ENCODE measurements around the gene DNAH10. TPM values are rescaled to one million over a fixed set of nuclear protein-coding genes. Genes with fewer than 3 reads are reported as not detected.
A peak's percentile ranks its signal among the peaks of the same experiment; 100 is the strongest.

DNAH10 gene
- total and polyA plus RNA-seq, 2 experiments from 2014 or later, result 0.11 to 0.44 TPM

GRCh38 chr12:123934016-123934620 lies 172.0 kb downstream of the DNAH10 start:
- in situ Hi-C loops (cut with MboI), result no loop called here
- H3K9me3 ChIP-seq (ENCODE audit: low read depth), result no peaks in the 10 kb centered on the region
- H3K4me3 ChIP-seq, result no peak overlapping the region

DNA sequence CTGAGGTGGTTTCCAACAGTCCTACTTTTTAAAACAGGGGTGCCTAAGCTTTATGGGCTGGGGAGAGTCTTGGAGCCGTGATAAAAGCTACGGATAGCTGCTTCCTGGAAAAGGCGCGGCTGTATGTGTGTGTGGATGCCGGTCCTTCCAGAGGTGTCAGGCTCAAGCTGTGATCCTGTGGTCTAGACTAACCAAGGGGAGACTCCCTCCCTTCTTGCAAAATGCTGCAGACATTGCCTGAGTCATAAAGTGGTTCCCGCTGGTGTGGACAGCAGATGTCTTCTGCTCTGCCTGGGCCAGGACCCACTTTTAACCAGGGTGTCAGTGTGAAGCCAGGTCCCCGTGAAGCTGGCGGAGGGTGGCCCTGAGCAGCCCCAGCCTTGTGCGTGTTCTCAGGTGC lies 172.7 kb downstream of the DNAH10 start:
- Histone ChIP-seq H4K20me1 (ENCODE audit: insufficient read depth) (no peaks in the 10 kb centered on the region), H3K79me2 (ENCODE audit: insufficient read depth) (no peaks in the 10 kb centered on the region), H3K4me1 (ENCODE audit: insufficient read depth) (no peaks in the 10 kb centered on the region), H3K9me3 (ENCODE audit: low read depth) (no peaks in the 10 kb centered on the region), H3K27ac (no peak overlapping the region), H2AFZ (no peak overlapping the region), H3K36me3 (ENCODE audit: low read depth) (peaks cover 4% of the 10 kb centered on the region; the same call in 1 of the 2 replicates), H3K4me3 (no peak overlapping the region), H3F3A (ENCODE audit: insufficient read depth) (no peaks in the 10 kb centered on the region), H3K27me3 (replicated peaks; ENCODE audit: insufficient read depth) (no peaks in the 10 kb centered on the region), H3K9ac (no peak overlapping the region), H3K4me2 (ENCODE audit: unreplicated experiment) (no peak overlapping the region), H3K9me2 (ENCODE audit: insufficient read depth) (no peaks in the 10 kb centered on the region)
- DNase-seq, result peak; percentile 64
- 80% methylated on average over 9 of the region's 9 CpGs for WGBS, 2 experiments (ENCODE audit: low coverage in 1 of 2, low lambda C conversion rate in 2 of 2, missing lambda C conversion rate in 2 of 2)
- in situ Hi-C loops (cut with MboI), result no loop called here
- TF ChIP-seq EZH2 (IDR thresholded peaks at IDR 0.05; ENCODE audit: insufficient read depth, poor library complexity, severe bottlenecking), result no peak
- no peak for TF ChIP-seq EZH2phosphoT487 (IDR thresholded peaks at IDR 0.05; ENCODE audit: insufficient read depth, low read depth)

More at GRCh38 chr12:123934016-123934620, 172.0 kb downstream of the DNAH10 start:
- Histone ChIP-seq H3F3A (ENCODE audit: insufficient read depth) (no peaks in the 10 kb centered on the region), H3K27me3 (replicated peaks; ENCODE audit: insufficient read depth) (no peaks in the 10 kb centered on the region), H3K4me1 (ENCODE audit: insufficient read depth) (no peaks in the 10 kb centered on the region), H4K20me1 (ENCODE audit: insufficient read depth) (no peaks in the 10 kb centered on the region), H3K79me2 (ENCODE audit: insufficient read depth) (no peaks in the 10 kb centered on the region), H2AFZ (no peak overlapping the region), H3K9me2 (ENCODE audit: insufficient read depth) (no peaks in the 10 kb centered on the region), H3K9ac (no peak overlapping the region), H3K36me3 (ENCODE audit: low read depth) (peaks cover 4% of the 10 kb centered on the region; the same call in 1 of the 2 replicates), H3K27ac (no peak overlapping the region), H3K4me2 (ENCODE audit: unreplicated experiment) (no peak overlapping the region)
- DNase-seq, result no peak
- no peak for TF ChIP-seq EZH2 (IDR thresholded peaks at IDR 0.05; ENCODE audit: insufficient read depth, poor library complexity, severe bottlenecking)
- no peak for TF ChIP-seq EZH2phosphoT487 (IDR thresholded peaks at IDR 0.05; ENCODE audit: insufficient read depth, low read depth)
- WGBS, 2 experiments (ENCODE audit: low coverage in 1 of 2, low lambda C conversion rate in 2 of 2, missing lambda C conversion rate in 2 of 2), result 74 to 78% methylated on average over 11 of the region's 11 CpGs

GRCh38 chr12:123935956-123936355 lies 173.9 kb downstream of the DNAH10 start:
- Histone ChIP-seq H3K9me2 (ENCODE audit: insufficient read depth) (no peaks in the 10 kb centered on the region), H3K4me2 (ENCODE audit: unreplicated experiment) (no peak overlapping the region), H3K4me3 (no peak overlapping the region), H3F3A (ENCODE audit: insufficient read depth) (no peaks in the 10 kb centered on the region), H3K27ac (no peak overlapping the region), H4K20me1 (ENCODE audit: insufficient read depth) (no peaks in the 10 kb centered on the region), H3K79me2 (ENCODE audit: insufficient read depth) (no peaks in the 10 kb centered on the region), H3K27me3 (replicated peaks; ENCODE audit: insufficient read depth) (no peaks in the 10 kb centered on the region), H3K4me1 (ENCODE audit: insufficient read depth) (no peaks in the 10 kb centered on the region), H3K36me3 (ENCODE audit: low read depth) (peaks cover 4% of the 10 kb centered on the region; the same call in 1 of the 2 replicates), H3K9me3 (ENCODE audit: low read depth) (no peaks in the 10 kb centered on the region), H3K9ac (no peak overlapping the region), H2AFZ (no peak overlapping the region)
- TF ChIP-seq EZH2phosphoT487 (IDR thresholded peaks at IDR 0.05; ENCODE audit: insufficient read depth, low read depth), result no peak
- TF ChIP-seq EZH2 (IDR thresholded peaks at IDR 0.05; ENCODE audit: insufficient read depth, poor library complexity, severe bottlenecking), result no peak
- DNase-seq, result no peak
- in situ Hi-C loops (cut with MboI), result no loop called here
- WGBS, 2 experiments (ENCODE audit: low coverage in 1 of 2, low lambda C conversion rate in 2 of 2, missing lambda C conversion rate in 2 of 2), result 84 to 91% methylated on average over 7 of the region's 7 CpGs

DNA sequence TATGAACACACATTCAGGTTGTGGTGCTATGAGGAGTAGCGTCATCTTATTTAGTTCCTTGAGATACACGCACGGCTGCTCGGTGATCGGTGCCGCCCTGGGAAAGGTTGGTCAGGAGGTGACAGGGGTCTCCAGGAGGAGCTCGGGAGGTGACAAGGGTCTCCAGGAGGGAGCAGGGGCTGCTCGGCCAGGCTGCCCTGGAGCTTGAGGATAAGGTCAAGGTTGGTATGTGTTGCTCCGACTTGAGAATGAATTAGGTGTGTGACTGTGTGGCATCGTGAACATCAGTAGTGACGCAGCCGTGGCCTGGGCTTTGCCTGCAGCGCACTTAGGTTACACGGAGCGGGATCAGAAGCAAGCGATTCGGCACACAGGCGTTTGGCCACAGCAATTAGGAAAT lies 174.4 kb downstream of the DNAH10 start:
- Histone ChIP-seq H3K27me3 (replicated peaks; ENCODE audit: insufficient read depth) (no peaks in the 10 kb centered on the region), H3K4me1 (ENCODE audit: insufficient read depth) (no peaks in the 10 kb centered on the region), H3F3A (ENCODE audit: insufficient read depth) (peaks cover under 1% of the 10 kb centered on the region; the same call in 1 of the 2 replicates), H3K9ac (no peak overlapping the region), H3K4me3 (no peak overlapping the region), H3K9me3 (ENCODE audit: low read depth) (no peaks in the 10 kb centered on the region), H3K36me3 (ENCODE audit: low read depth) (peaks cover 4% of the 10 kb centered on the region; the same call in 1 of the 2 replicates), H3K4me2 (ENCODE audit: unreplicated experiment) (no peak overlapping the region), H3K9me2 (ENCODE audit: insufficient read depth) (no peaks in the 10 kb centered on the region), H3K27ac (no peak overlapping the region), H2AFZ (no peak overlapping the region), H3K79me2 (ENCODE audit: insufficient read depth) (no peaks in the 10 kb centered on the region), H4K20me1 (ENCODE audit: insufficient read depth) (no peaks in the 10 kb centered on the region)
- no peak for DNase-seq
- TF ChIP-seq EZH2 (IDR thresholded peaks at IDR 0.05; ENCODE audit: insufficient read depth, poor library complexity, severe bottlenecking) (no peak), EZH2phosphoT487 (IDR thresholded peaks at IDR 0.05; ENCODE audit: insufficient read depth, low read depth) (no peak)
- in situ Hi-C loops (cut with MboI), result no loop called here
- 95% methylated on average over 18 of the region's 18 CpGs for WGBS, 2 experiments (ENCODE audit: low coverage in 1 of 2, low lambda C conversion rate in 2 of 2, missing lambda C conversion rate in 2 of 2)
